Cardiac muscle cell (in vitro differentiated cells and primary cell): Measurements from ENCODE around the gene TMEM147. TPM values are rescaled to one million over a fixed set of nuclear protein-coding genes. Genes with fewer than 3 reads are reported as not detected.

Experiments
- DNase-seq, 2 donors: peaks; one replicate each; pipeline versions ENCODE4 v3.0.0 to v3.0.0-alpha.2; 2010 to 2017; ENCODE audit warnings: low read depth in 1 of 2, low spot score in 1 of 2
- H3K27ac ChIP-seq: fragments of 200-600 bp; sonication (generic); 2 replicates; pipeline ENCODE4 v1.5.1; 2016
- H3K27me3 ChIP-seq: fragments of 200-600 bp; sonication (generic); 2 replicates; pipeline ENCODE4 v1.6.0; 2016; ENCODE audit warnings: control low read depth
- H3K36me3 ChIP-seq: fragments of 200-600 bp; sonication (generic); 2 replicates; pipeline ENCODE4 v1.5.1; 2016; ENCODE audit warnings: control low read depth
- H3K4me1 ChIP-seq: fragments of 200-600 bp; sonication (generic); 2 replicates; pipeline ENCODE4 v1.8.1; 2017; ENCODE audit warnings: low read depth, mild to moderate bottlenecking, mixed run types
- H3K4me3 ChIP-seq: fragments of 200-600 bp; sonication (generic); 2 replicates; pipeline ENCODE4 v1.5.1; 2016; ENCODE audit warnings: mild to moderate bottlenecking
- H3K9me3 ChIP-seq: fragments of 200-600 bp; sonication (generic); 2 replicates; pipeline ENCODE4 v1.5.1; 2017; ENCODE audit warnings: low read depth, mild to moderate bottlenecking, control low read depth
- polyA plus RNA-seq: library from polyadenylated mRNA; unstranded; fragments of >200 nt; fragmentation: Nextera tagmentation; extraction: Ambion mirVana; gene quantifications from 2 replicates; pipeline ENCODE4 v1.2.1, GENCODE V29; 2016
- total RNA-seq: library from RNA; depleted of rRNA; stranded (reverse); fragments of >200 nt; gene quantifications from 2 replicates; pipeline ENCODE4 v1.2.3, GENCODE V29; 2016
- TF ChIP-seq, protein P1 (sequence below): IDR thresholded peaks from 2 replicates; pipeline ENCODE4 v1.5.1; 2012; ENCODE audit warnings: low read depth, mild to moderate bottlenecking, low read length

The TMEM147 gene
- total and polyA plus RNA-seq, 2 experiments from 2014 or later = 95.9 to 260 TPM

DNA sequence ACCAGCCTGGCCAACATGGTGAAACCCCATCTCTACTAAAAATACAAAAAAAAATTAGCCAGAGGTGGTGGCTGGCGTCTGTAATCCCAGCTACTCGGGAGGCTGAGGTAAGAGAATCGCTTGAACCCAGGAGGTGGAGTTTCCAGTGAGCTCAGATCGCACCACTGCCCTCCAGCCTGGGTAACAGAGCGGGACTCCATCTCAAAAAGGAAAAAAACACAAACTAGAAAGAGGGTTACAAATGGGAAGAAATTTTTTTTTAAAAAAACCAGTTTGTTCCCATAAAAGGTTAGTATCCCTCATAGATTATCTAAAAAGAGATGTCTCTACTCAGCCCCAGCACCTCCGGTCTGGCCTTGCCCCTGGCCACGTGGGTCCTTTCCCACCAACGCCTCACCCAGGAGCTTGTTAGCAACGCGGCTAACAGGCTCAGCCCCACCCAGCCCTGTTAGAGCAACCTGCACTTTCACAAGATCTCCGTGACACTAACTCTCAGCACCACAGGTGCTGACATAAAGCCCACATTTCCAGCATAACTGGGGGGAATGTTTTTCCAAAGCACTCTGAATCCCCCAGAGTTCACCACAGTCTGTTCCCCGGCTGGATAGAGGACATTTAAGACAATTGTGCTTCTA, 36.3 kb upstream of the TMEM147 start:
- TF ChIP-seq, protein P1, sequence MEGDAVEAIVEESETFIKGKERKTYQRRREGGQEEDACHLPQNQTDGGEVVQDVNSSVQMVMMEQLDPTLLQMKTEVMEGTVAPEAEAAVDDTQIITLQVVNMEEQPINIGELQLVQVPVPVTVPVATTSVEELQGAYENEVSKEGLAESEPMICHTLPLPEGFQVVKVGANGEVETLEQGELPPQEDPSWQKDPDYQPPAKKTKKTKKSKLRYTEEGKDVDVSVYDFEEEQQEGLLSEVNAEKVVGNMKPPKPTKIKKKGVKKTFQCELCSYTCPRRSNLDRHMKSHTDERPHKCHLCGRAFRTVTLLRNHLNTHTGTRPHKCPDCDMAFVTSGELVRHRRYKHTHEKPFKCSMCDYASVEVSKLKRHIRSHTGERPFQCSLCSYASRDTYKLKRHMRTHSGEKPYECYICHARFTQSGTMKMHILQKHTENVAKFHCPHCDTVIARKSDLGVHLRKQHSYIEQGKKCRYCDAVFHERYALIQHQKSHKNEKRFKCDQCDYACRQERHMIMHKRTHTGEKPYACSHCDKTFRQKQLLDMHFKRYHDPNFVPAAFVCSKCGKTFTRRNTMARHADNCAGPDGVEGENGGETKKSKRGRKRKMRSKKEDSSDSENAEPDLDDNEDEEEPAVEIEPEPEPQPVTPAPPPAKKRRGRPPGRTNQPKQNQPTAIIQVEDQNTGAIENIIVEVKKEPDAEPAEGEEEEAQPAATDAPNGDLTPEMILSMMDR = no peak
- H3K27me3 ChIP-seq = peaks cover 5% of the 10 kb centered on the region
- H3K27ac ChIP-seq = peak overlapping the region; percentile 82
- peak in 1 of 2 donors; percentile 63 for DNase-seq
- peak overlapping the region; percentile 49 for H3K4me3 ChIP-seq
- H3K9me3 ChIP-seq = no peaks in the 10 kb centered on the region
- peaks cover 10% of the 10 kb centered on the region for H3K4me1 ChIP-seq
- no peaks in the 10 kb centered on the region for H3K36me3 ChIP-seq

- peak; percentile 61 to 93 for DNase-seq
- Histone ChIP-seq H3K9me3 (no peaks in the 10 kb centered on the region), H3K4me1 (peaks cover 14% of the 10 kb centered on the region), H3K27me3 (peaks cover 5% of the 10 kb centered on the region), H3K27ac (peak overlapping the region; percentile 82), H3K36me3 (no peaks in the 10 kb centered on the region), H3K4me3 (peak overlapping the region; percentile 49)
- TF ChIP-seq, protein P1 = peak; percentile 95
These were observed 35.4 kb upstream of the TMEM147 start for GRCh38 chr19:35509861-35510625.

DNA sequence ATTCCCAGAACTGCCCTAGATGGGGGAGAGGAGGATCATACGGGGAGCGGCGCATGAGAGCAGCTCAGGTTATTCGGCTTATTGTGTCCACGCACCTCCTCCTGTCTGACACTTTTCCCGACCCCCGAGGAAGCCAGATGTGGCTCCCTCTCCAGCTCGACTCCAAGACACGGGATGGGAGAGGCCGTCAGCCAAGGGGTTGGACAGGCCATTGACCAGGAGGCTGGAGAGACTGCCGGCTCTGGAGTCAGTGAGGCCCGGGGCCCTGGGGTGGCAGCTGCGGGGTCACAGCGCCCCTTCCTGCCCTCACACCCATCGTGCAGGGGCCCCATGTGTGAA, 34.8 kb upstream of the TMEM147 start:
- H3K4me3 ChIP-seq = no peak overlapping the region

DNA sequence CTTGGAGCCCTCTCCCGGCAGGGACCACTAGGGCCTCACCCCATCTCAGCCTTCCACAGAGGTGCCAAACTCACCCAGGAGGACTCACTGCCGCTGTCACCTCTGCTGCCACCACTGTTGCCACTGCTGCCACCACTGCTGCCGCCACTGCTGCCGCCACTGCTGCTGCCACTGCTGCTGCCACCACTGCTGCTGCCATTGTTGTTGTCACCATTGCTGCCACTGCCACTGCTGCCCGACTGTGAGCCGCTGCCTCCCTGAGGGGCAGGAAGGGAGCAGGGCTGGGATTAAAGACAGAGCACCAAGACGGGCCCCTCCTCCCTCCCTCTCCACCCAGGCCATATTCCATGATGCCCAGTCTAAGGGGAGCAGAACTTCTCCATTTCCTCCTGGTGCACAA, 34.1 kb upstream of the TMEM147 start:
- DNase-seq = no peak
- Histone ChIP-seq H3K27me3 (peaks cover 5% of the 10 kb centered on the region), H3K4me1 (peaks cover 14% of the 10 kb centered on the region), H3K27ac (no peak overlapping the region), H3K9me3 (no peaks in the 10 kb centered on the region), H3K36me3 (no peaks in the 10 kb centered on the region), H3K4me3 (no peak overlapping the region)
- TF ChIP-seq, protein P1 = no peak

More for the DNA sequence above, 34.8 kb upstream of the TMEM147 start:
- peaks cover 5% of the 10 kb centered on the region for H3K27me3 ChIP-seq
- H3K36me3 ChIP-seq = no peaks in the 10 kb centered on the region
- DNase-seq = no peak
- TF ChIP-seq, protein P1 = no peak
- H3K4me1 ChIP-seq = peaks cover 14% of the 10 kb centered on the region
- no peaks in the 10 kb centered on the region for H3K9me3 ChIP-seq
- H3K27ac ChIP-seq = no peak overlapping the region

GRCh38 chr19:35512831-35513627, 32.4 kb upstream of the TMEM147 start:
- TF ChIP-seq, protein P1 = no peak
- no peaks in the 10 kb centered on the region for H3K36me3 ChIP-seq
- DNase-seq = no peak
- H3K9me3 ChIP-seq = no peaks in the 10 kb centered on the region
- H3K4me1 ChIP-seq = peaks cover 14% of the 10 kb centered on the region
- H3K4me3 ChIP-seq = no peak overlapping the region
- no peak overlapping the region for H3K27ac ChIP-seq
- H3K27me3 ChIP-seq = peaks cover 5% of the 10 kb centered on the region
